Activated CD4-positive, alpha-beta memory T cell treated with anti-CD3 and anti-CD28 coated beads for 36 hours (primary cell): ENCODE data around the gene PLCB4. TPM values are rescaled to one million over a fixed set of nuclear protein-coding genes. Genes with fewer than 3 reads are reported as not detected.
"Not testable (repeated sequence)": the region's sequence is repeated elsewhere in the genome, so short reads cannot be mapped to it uniquely, and the experiment has no call there.

Experiments
- CTCF ChIA-PET: fragments of 350-600 bp; sonication (Branson Sonifier 250); formaldehyde crosslinking; loops from one replicate; lab custom pipeline; 2021; ENCODE audit warnings: antibody characterized with exemption, inconsistent platforms; lab: Charles Lee
- POLR2A ChIA-PET: fragments of 350-600 bp; sonication (Branson Sonifier 250); formaldehyde crosslinking; loops from one replicate; lab custom pipeline; 2021; ENCODE audit warnings: antibody characterized with exemption; lab: Charles Lee
- DNase-seq: peaks from one replicate; pipeline ENCODE4 v3.0.0-alpha.2; 2020
- H3K27ac Mint-ChIP-seq: one replicate; pipeline ENCODE4 v1.8.0; 2021; ENCODE audit warnings: mixed read lengths
- H3K27me3 Mint-ChIP-seq: one replicate; pipeline ENCODE4 v1.8.0; 2021; ENCODE audit warnings: mixed read lengths
- H3K36me3 Mint-ChIP-seq: one replicate; pipeline ENCODE4 v1.8.0; 2021; ENCODE audit warnings: mixed read lengths
- H3K4me1 Mint-ChIP-seq: one replicate; pipeline ENCODE4 v1.8.0; 2021; ENCODE audit warnings: low read depth, mixed read lengths
- H3K4me3 Mint-ChIP-seq: one replicate; pipeline ENCODE4 v1.8.0; 2021; ENCODE audit warnings: mild to moderate bottlenecking, mixed read lengths
- H3K9me3 Mint-ChIP-seq: one replicate; pipeline ENCODE4 v1.8.0; 2021; ENCODE audit warnings: mixed read lengths
- intact Hi-C: fragments of 100-400 bp; cut with micrococcal nuclease; formaldehyde crosslinking; loops from one replicate; pipeline ENCODE4 v1.15.1; 2023
- total RNA-seq, 2 experiments: library from RNA; stranded (reverse); gene quantifications; one replicate each; pipeline ENCODE4 v1.2.3, GENCODE V29; 2021

Gene PLCB4
- total RNA-seq, 2 experiments from 2014 or later = not detected

DNA sequence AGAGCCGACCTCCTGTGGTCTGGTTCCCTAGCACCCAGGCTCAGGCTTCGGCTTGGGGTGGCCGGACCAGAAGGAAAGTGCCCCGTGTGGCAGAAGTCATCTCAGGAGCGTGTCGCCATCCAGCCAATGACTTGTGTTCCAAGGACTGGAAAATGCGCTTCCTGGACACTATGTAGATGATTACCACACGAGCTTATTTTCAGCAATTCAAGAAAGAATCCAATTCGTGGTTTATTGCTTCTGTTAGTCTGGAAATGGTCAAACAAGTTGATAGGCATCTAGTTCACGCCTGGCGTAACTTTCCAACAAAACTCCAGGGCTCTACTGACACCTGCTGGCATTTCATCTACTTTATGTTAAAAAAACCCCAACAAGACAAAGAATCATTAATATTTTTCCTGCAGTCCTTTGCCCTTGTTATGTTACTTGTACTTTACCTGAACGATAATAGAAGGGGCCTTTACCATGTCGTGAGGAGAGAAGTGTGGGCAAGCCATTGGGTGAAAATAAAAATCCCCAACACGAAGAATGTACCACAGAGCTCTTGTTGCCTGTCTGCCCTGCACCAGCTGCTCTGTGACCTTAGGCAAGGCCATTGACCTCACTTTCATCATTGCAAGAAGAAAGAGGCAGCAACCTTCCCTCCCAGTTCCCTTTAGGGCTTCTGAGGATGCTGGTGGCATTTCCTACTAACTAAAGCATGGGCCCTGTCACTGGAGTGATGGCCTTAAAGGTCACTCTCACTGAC, 290.8 kb downstream of the PLCB4 start:
- intact Hi-C loops = no loop called here
- Mint-ChIP-seq H3K4me1 (no peaks in the 10 kb centered on the region), H3K4me3 (no peak overlapping the region), H3K9me3 (no peaks in the 10 kb centered on the region), H3K27me3 (no peaks in the 10 kb centered on the region), H3K27ac (no peak overlapping the region), H3K36me3 (no peaks in the 10 kb centered on the region)
- POLR2A ChIA-PET = no interaction called here
- DNase-seq = no peak
- CTCF ChIA-PET = no interaction called here

DNA sequence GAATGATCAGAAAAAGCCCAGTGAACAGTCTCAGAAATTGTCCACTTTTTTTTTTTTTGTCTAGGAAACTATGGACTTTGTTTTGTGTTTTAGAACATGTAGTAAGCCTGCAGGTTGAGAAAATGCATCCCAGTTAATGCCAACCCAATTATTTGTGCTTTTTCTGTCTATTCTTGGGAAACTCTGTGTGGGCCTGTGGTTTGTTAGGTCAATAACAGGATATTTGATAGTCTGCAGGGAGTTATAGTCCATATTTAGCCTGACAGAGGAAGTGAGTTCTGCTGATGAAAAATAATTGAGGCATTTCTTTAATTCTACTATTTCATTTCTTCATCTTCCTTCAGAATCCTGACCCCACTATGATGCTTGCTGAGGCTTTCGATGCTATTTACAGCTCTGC, 291.5 kb downstream of the PLCB4 start:
- no peaks in the 10 kb centered on the region for H3K27me3 Mint-ChIP-seq
- no peaks in the 10 kb centered on the region for H3K9me3 Mint-ChIP-seq
- no peaks in the 10 kb centered on the region for H3K4me1 Mint-ChIP-seq
- CTCF ChIA-PET = no interaction called here
- no peak overlapping the region for H3K4me3 Mint-ChIP-seq
- no peak for DNase-seq
- POLR2A ChIA-PET = no interaction called here
- no peak overlapping the region for H3K27ac Mint-ChIP-seq
- no peaks in the 10 kb centered on the region for H3K36me3 Mint-ChIP-seq
- intact Hi-C loops = no loop called here

DNA sequence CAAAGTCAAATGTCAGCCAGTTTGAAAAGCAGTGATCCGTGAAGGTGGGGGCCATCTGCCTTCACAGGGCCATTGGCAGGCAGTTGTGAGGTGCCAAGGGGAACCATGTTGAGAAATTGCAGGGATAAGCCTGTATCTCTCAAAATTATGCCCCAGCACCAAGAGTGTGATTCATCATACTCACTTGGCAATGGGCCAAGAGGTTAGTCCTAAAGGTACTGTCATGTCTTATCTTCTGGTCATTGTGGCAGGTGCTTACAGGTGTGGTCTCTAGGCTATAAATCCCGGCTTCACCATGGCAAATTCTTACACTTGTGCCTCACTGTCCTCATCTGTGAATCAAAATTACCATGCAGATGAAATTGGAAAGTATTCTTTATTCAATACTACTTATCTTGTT, 294.8 kb downstream of the PLCB4 start:
- ChIA-PET CTCF (no interaction called here), POLR2A (no interaction called here)
- Mint-ChIP-seq H3K27ac (no peak overlapping the region), H3K36me3 (no peaks in the 10 kb centered on the region), H3K4me1 (no peaks in the 10 kb centered on the region), H3K27me3 (no peaks in the 10 kb centered on the region), H3K9me3 (no peaks in the 10 kb centered on the region), H3K4me3 (no peak overlapping the region)
- intact Hi-C loops = no loop called here
- DNase-seq = no peak

GRCh38 chr20:9367328-9367727, 298.4 kb downstream of the PLCB4 start:
- ChIA-PET CTCF (no interaction called here), POLR2A (no interaction called here)
- DNase-seq = no peak
- no peak overlapping the region for H3K4me3 Mint-ChIP-seq
- intact Hi-C loops = no loop called here
- H3K9me3 Mint-ChIP-seq = no peaks in the 10 kb centered on the region
- no peaks in the 10 kb centered on the region for H3K27me3 Mint-ChIP-seq
- H3K4me1 Mint-ChIP-seq = no peaks in the 10 kb centered on the region
- no peaks in the 10 kb centered on the region for H3K36me3 Mint-ChIP-seq
- no peak overlapping the region for H3K27ac Mint-ChIP-seq

DNA sequence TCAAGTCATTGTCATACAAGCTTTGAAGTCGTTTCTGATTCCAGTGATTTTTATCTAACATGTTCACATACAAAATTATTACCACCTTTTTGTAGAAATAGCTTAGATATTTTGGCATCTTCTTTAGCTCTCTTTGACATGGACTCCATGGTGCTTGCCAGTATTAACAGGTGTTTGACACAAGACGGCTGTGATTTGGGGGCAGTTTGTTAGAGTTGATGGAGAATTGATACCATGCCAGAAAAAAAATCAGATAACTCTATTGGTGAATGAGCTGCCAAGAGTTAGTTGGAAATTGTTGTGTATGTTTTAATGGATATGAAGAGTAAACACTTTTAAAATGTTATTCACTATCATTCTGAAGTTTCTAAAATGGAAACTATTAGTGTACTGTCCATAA, 298.9 kb downstream of the PLCB4 start:
- intact Hi-C loops = no loop called here
- H3K27ac Mint-ChIP-seq = no peak overlapping the region
- no peak overlapping the region for H3K4me3 Mint-ChIP-seq
- H3K9me3 Mint-ChIP-seq = no peaks in the 10 kb centered on the region
- no peaks in the 10 kb centered on the region for H3K36me3 Mint-ChIP-seq
- POLR2A ChIA-PET = no interaction called here
- no peak for DNase-seq
- H3K27me3 Mint-ChIP-seq = no peaks in the 10 kb centered on the region
- CTCF ChIA-PET = no interaction called here
- no peaks in the 10 kb centered on the region for H3K4me1 Mint-ChIP-seq

GRCh38 chr20:9368893-9369292, 300.0 kb downstream of the PLCB4 start:
- H3K27me3 Mint-ChIP-seq = no peaks in the 10 kb centered on the region
- POLR2A ChIA-PET = no interaction called here
- no peaks in the 10 kb centered on the region for H3K4me1 Mint-ChIP-seq
- CTCF ChIA-PET = interaction anchor here (0.7 kb wide), 1 partner anchor 39 kb away, joined by 3 read pairs; no protein-coding TSS in a partner anchor
- no peak for DNase-seq
- no peak overlapping the region for H3K4me3 Mint-ChIP-seq
- H3K9me3 Mint-ChIP-seq = no peaks in the 10 kb centered on the region
- H3K27ac Mint-ChIP-seq = no peak overlapping the region
- H3K36me3 Mint-ChIP-seq = no peaks in the 10 kb centered on the region
- intact Hi-C loops = no loop called here

GRCh38 chr20:9369557-9369956, 300.7 kb downstream of the PLCB4 start:
- no peak overlapping the region for H3K4me3 Mint-ChIP-seq
- CTCF ChIA-PET = no interaction called here
- DNase-seq = no peak
- no peaks in the 10 kb centered on the region for H3K27me3 Mint-ChIP-seq
- H3K27ac Mint-ChIP-seq = no peak overlapping the region
- no peaks in the 10 kb centered on the region for H3K9me3 Mint-ChIP-seq
- no peaks in the 10 kb centered on the region for H3K4me1 Mint-ChIP-seq
- POLR2A ChIA-PET = no interaction called here
- intact Hi-C loops = no loop called here
- H3K36me3 Mint-ChIP-seq = no peaks in the 10 kb centered on the region

GRCh38 chr20:9374072-9374471, 305.2 kb downstream of the PLCB4 start:
- Mint-ChIP-seq H3K4me3 (no peak overlapping the region), H3K27me3 (no peaks in the 10 kb centered on the region), H3K27ac (no peak overlapping the region), H3K4me1 (no peaks in the 10 kb centered on the region), H3K9me3 (no peaks in the 10 kb centered on the region), H3K36me3 (no peaks in the 10 kb centered on the region)
- no peak for DNase-seq
- intact Hi-C loops = no loop called here
- CTCF ChIA-PET = no interaction called here
- POLR2A ChIA-PET = no interaction called here

GRCh38 chr20:9374480-9374879, 305.6 kb downstream of the PLCB4 start:
- intact Hi-C loops = no loop called here
- DNase-seq = no peak
- Mint-ChIP-seq H3K36me3 (no peaks in the 10 kb centered on the region), H3K27me3 (no peaks in the 10 kb centered on the region), H3K9me3 (no peaks in the 10 kb centered on the region), H3K4me3 (no peak overlapping the region), H3K27ac (no peak overlapping the region), H3K4me1 (no peaks in the 10 kb centered on the region)
- POLR2A ChIA-PET = no interaction called here
- CTCF ChIA-PET = no interaction called here

GRCh38 chr20:9375221-9375681, 306.4 kb downstream of the PLCB4 start:
- no peaks in the 10 kb centered on the region for H3K4me1 Mint-ChIP-seq
- H3K36me3 Mint-ChIP-seq = no peaks in the 10 kb centered on the region
- intact Hi-C loops = no loop called here
- no peak for DNase-seq
- no peaks in the 10 kb centered on the region for H3K9me3 Mint-ChIP-seq
- ChIA-PET POLR2A (no interaction called here), CTCF (no interaction called here)
- H3K27ac Mint-ChIP-seq = no peak overlapping the region
- no peaks in the 10 kb centered on the region for H3K27me3 Mint-ChIP-seq
- no peak overlapping the region for H3K4me3 Mint-ChIP-seq

DNA sequence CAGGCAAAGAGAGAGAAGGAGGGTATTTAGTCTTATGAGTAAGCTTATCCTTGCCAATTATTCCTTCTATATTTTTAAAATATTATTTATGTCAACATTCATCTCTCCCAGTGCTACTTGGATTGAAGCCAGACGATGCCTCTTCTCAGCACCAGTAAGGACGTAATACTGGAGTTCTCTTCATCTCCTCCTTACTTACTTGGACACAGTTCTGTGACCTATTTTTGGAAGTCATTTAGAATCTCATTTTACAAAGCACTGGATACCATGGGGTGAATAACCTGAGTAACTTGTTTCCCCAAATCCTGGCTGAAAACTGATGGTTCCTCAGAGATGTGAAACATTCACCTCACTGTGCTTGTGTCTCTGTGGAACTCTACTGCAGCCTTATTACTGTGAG, 308.1 kb downstream of the PLCB4 start:
- Mint-ChIP-seq H3K27ac (no peak overlapping the region), H3K4me3 (no peak overlapping the region), H3K4me1 (no peaks in the 10 kb centered on the region), H3K27me3 (no peaks in the 10 kb centered on the region), H3K9me3 (no peaks in the 10 kb centered on the region), H3K36me3 (no peaks in the 10 kb centered on the region)
- POLR2A ChIA-PET = no interaction called here
- intact Hi-C loops = no loop called here
- DNase-seq = no peak
- CTCF ChIA-PET = no interaction called here

DNA sequence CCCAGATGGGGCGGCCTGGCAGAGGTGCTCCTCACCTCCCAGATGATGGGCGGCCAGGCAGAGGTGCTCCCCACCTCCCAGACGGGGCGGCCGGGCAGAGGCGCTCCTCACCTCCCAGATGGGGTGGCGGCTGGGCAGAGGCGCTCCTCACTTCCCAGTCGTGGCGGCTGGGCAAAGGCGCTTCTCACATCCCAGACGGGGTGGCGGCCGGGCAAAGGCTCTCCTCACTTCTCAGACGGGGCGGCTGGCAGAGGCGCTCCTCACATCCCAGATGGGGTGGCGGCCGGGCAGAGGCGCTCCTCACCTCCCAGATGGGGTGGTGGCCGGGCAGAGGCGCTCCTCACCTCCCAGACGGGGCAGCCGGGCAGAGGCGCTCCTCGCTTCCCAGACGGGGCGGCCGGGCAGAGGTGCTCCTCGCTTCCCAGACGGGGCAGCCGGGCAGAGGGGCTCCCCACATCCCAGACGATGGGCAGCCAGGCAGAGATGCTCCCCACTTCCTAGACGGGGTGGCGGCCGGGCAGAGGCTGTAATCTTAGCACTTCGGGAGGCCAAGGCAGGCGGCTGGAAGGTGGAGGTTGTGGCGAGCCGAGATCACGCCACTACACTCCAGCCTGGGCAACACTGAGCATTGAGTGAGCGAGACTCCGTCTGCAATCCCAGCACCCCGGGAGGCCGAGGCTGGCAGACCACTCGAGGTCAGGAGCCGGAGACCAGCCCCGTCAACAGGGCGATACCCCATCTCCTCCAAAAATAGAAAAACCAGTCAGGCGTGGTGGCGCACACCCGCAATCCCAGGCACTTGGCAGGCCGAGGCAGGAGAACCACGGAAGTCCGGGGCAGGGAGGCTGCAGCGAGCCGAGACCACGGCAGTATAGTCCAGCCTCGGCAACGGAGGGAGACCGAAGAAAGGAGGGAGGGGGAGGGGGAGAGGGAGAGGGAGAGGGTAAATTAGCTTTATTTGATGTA, 316.7 kb downstream of the PLCB4 start:
- DNase-seq, H3K27ac Mint-ChIP-seq, intact Hi-C loops, POLR2A ChIA-PET, H3K9me3 Mint-ChIP-seq, CTCF ChIA-PET, H3K4me1 Mint-ChIP-seq, H3K4me3 Mint-ChIP-seq, H3K36me3 Mint-ChIP-seq, H3K27me3 Mint-ChIP-seq: not testable (repeated sequence)
